Prostate gland (tissue), 2 donors: ENCODE measurements around the gene IBA57.

Experiments used
- CTCF ChIP-seq, 4 experiments: fragments of 200-600 bp in 2 of 4; fragments of 450-650 bp in 2 of 4; sonication (generic) in 2 of 4; IDR thresholded peaks; 1 replicate in 3 of 4; 2 replicates in 1 of 4; pipeline ENCODE4 v1.5.1; 2016 to 2019; ENCODE audit warnings: antibody characterized with exemption in 4 of 4, mild to moderate bottlenecking in 2 of 4, moderate library complexity in 2 of 4
- POLR2A ChIP-seq: fragments of 450-650 bp; IDR thresholded peaks from one replicate; pipeline ENCODE4 v1.6.1; 2016; ENCODE audit warnings: antibody characterized with exemption, mild to moderate bottlenecking
- POLR2AphosphoS5 ChIP-seq: sonication (generic); formaldehyde crosslinking; IDR thresholded peaks from one replicate; pipeline ENCODE4 v1.6.1; 2017; ENCODE audit warnings: antibody characterized with exemption

GRCh38 chr1:228163007-228163753 is 2.4 kb upstream of the IBA57 start:
- TF ChIP-seq CTCF (IDR thresholded peaks at IDR 0.05) (no peak), POLR2AphosphoS5 (no peak), POLR2A (peak; percentile 65)
